ENCODE data around the gene SHD.

DNA sequence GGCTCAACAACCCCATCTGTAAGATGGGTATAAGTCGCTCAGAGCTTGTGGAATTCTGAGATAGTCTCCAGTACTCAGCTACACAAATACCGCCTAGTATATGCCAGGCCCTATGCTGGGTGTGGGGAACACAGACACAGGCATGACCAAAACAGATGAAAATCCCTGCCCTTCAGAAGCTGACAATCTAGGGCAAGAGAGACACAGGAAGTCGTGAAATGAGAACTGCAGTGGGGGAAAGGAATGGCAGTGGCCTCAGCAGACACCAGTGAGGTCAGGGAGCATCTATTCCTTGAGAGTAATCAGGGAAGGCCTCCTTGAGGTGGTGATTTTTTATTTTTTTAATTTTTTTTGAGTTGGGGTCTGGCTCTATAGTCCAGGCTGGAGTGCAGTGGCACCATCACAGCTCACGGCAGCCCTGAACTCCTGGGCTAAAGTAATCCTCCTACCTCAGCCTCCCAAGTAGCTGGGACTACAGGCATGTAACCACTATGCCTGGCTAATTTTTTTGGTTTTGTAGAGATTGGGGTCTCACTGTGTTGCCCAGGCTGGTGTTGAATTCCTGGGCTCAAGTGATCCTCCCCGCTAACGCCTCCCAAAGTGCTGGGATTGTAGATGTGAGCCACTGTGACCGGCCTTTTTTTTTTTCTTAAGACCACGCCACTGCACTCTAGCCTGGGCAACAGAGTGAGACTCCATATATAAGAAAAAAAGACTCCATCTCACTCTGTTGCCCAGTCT is 19.9 kb downstream of the SHD start:
- TF ChIP-seq CTCF (IDR thresholded peaks at IDR 0.05; ENCODE audit: insufficient read depth, low read length) (no peak), SPI1 (IDR thresholded peaks at IDR 0.05; ENCODE audit: borderline replicate concordance, low read depth) (no peak), POLR2AphosphoS5 (IDR thresholded peaks at IDR 0.05; ENCODE audit: low read depth) (no peak)
- TF ChIP-seq, protein P1, sequence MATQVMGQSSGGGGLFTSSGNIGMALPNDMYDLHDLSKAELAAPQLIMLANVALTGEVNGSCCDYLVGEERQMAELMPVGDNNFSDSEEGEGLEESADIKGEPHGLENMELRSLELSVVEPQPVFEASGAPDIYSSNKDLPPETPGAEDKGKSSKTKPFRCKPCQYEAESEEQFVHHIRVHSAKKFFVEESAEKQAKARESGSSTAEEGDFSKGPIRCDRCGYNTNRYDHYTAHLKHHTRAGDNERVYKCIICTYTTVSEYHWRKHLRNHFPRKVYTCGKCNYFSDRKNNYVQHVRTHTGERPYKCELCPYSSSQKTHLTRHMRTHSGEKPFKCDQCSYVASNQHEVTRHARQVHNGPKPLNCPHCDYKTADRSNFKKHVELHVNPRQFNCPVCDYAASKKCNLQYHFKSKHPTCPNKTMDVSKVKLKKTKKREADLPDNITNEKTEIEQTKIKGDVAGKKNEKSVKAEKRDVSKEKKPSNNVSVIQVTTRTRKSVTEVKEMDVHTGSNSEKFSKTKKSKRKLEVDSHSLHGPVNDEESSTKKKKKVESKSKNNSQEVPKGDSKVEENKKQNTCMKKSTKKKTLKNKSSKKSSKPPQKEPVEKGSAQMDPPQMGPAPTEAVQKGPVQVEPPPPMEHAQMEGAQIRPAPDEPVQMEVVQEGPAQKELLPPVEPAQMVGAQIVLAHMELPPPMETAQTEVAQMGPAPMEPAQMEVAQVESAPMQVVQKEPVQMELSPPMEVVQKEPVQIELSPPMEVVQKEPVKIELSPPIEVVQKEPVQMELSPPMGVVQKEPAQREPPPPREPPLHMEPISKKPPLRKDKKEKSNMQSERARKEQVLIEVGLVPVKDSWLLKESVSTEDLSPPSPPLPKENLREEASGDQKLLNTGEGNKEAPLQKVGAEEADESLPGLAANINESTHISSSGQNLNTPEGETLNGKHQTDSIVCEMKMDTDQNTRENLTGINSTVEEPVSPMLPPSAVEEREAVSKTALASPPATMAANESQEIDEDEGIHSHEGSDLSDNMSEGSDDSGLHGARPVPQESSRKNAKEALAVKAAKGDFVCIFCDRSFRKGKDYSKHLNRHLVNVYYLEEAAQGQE (IDR thresholded peaks at IDR 0.05; ENCODE audit: insufficient replicate concordance, low read depth): no peak

Measured in HL-60 (cell line).